Body of pancreas (tissue), 4 donors: Measurements from ENCODE around the gene USP33.
"Not testable (repeated sequence)": the region's sequence is repeated elsewhere in the genome, so short reads cannot be mapped to it uniquely, and the experiment has no call there.

Experiments
- CTCF ChIP-seq, 7 experiments: fragments of 450-650 bp in 4 of 7; fragments of 200-600 bp in 3 of 7; sonication (generic) in 3 of 7; IDR thresholded peaks; one replicate each; pipeline ENCODE4 v1.5.1; 2016 to 2019; ENCODE audit warnings: antibody characterized with exemption in 7 of 7
- POLR2A ChIP-seq, 3 donors: fragments of 450-650 bp; IDR thresholded peaks; one replicate each; pipeline ENCODE4 v1.6.1; 2016; ENCODE audit warnings: antibody characterized with exemption in 3 of 3, mild to moderate bottlenecking in 2 of 3

GRCh38 chr1:77786093-77786741 is 26.6 kb upstream of the USP33 start:
- not testable (repeated sequence) for TF ChIP-seq CTCF, POLR2A (IDR thresholded peaks at IDR 0.05)
